SK-N-SH (cell line): ENCODE results near the gene ERRFI1. TPM values are rescaled to one million over a fixed set of nuclear protein-coding genes. Genes with fewer than 3 reads are reported as not detected.

Experiments used
- CTCF ChIA-PET: fragments of 300-600, 350-600 bp; formaldehyde crosslinking; extraction: SDS; loops from one replicate; lab custom pipeline; 2021; lab: Yijun Ruan, JAX
- POLR2A ChIA-PET: fragments of 350-600 bp; sonication (Branson Sonifier 250); formaldehyde crosslinking; extraction: SDS; loops from one replicate; lab custom pipeline; 2020; ENCODE audit warnings: antibody characterized with exemption, inconsistent platforms; lab: Yijun Ruan, JAX
- DNase-seq: peaks from one replicate; pipeline ENCODE4 v3.0.0; 2012
- H2AFZ ChIP-seq: fragments of 200-600 bp; sonication (generic); 2 replicates; pipeline ENCODE4 v1.8.1; 2016; ENCODE audit warnings: antibody characterized with exemption, mild to moderate bottlenecking, low read depth
- H3F3A ChIP-seq: fragments of 200-600 bp; sonication (generic); replicated peaks from 2 replicates; pipeline ENCODE3; 2016; ENCODE audit warnings: antibody characterized with exemption, mild to moderate bottlenecking; ENCODE audit not compliant: insufficient read depth
- H3K27ac ChIP-seq, 2 experiments: fragments of 200-500 bp in 1 of 2; fragments of 200-600 bp in 1 of 2; sonication (Bioruptor generic) in 1 of 2; sonication (generic), shearing (Covaris generic) in 1 of 2; 2 replicates each; pipeline versions ENCODE4 v1.5.1 to v1.6.1; 2014 to 2016; ENCODE audit warnings: low read depth in 2 of 2, inconsistent platforms in 1 of 2, low read length in 1 of 2, mild to moderate bottlenecking in 1 of 2, mixed read lengths in 1 of 2
- H3K27me3 ChIP-seq: fragments of 200-600 bp; sonication (generic), shearing (Covaris generic); 2 replicates; pipeline ENCODE4 v1.6.1; 2016; ENCODE audit warnings: mixed run types; ENCODE audit not compliant: insufficient read depth
- H3K36me3 ChIP-seq, 2 experiments: fragments of 200-500 bp in 1 of 2; fragments of 200-600 bp in 1 of 2; sonication (Bioruptor generic) in 1 of 2; sonication (generic) in 1 of 2; replicated peaks in 1 of 2; 2 replicates each; pipeline versions ENCODE3 to v1.5.1; 2014 to 2016; ENCODE audit warnings: low read length in 1 of 2, mild to moderate bottlenecking in 1 of 2; ENCODE audit not compliant: insufficient read depth in 2 of 2, control insufficient read depth in 1 of 2
- H3K4me1 ChIP-seq, 2 experiments: fragments of 200-500 bp in 1 of 2; fragments of 200-600 bp in 1 of 2; sonication (Bioruptor generic) in 1 of 2; sonication (generic), shearing (Covaris generic) in 1 of 2; 2 replicates each; pipeline versions ENCODE4 v1.5.1 to v1.6.1; 2014 to 2016; ENCODE audit warnings: low read depth in 1 of 2, low read length in 1 of 2, mixed run types in 1 of 2; ENCODE audit not compliant: insufficient read depth in 2 of 2, control insufficient read depth in 1 of 2
- H3K4me2 ChIP-seq: fragments of 200-600 bp; sonication (generic), shearing (Covaris generic); 2 replicates; pipeline ENCODE4 v1.6.1; 2017; ENCODE audit warnings: mixed run types
- H3K4me3 ChIP-seq, 2 experiments: fragments of 200-500 bp in 1 of 2; fragments of 200-600 bp in 1 of 2; sonication (Bioruptor generic) in 1 of 2; sonication (generic), shearing (Covaris generic) in 1 of 2; 2 replicates each; pipeline versions ENCODE4 v1.5.1 to v1.8.1; 2014 to 2016; ENCODE audit warnings: low read depth in 2 of 2, inconsistent platforms in 1 of 2, low read length in 1 of 2, mild to moderate bottlenecking in 1 of 2, mixed read lengths in 1 of 2, moderate library complexity in 1 of 2
- H3K79me2 ChIP-seq: fragments of 200-600 bp; sonication (generic); 2 replicates; pipeline ENCODE4 v1.8.1; 2017; ENCODE audit warnings: mild to moderate bottlenecking; ENCODE audit not compliant: insufficient read depth
- H3K9ac ChIP-seq: fragments of 200-600 bp; sonication (generic); 2 replicates; pipeline ENCODE4 v1.6.1; 2017; ENCODE audit warnings: mixed run types
- H3K9me2 ChIP-seq: fragments of 200-600 bp; sonication (generic); 2 replicates; pipeline ENCODE4 v1.6.1; 2017; ENCODE audit warnings: mixed run types
- H3K9me3 ChIP-seq: fragments of 200-600 bp; sonication (generic); 2 replicates; pipeline ENCODE4 v1.6.1; 2017; ENCODE audit warnings: mixed run types, mild to moderate bottlenecking, moderate library complexity
- H4K20me1 ChIP-seq: fragments of 200-600 bp; sonication (generic); 2 replicates; pipeline ENCODE4 v1.6.1; 2017; ENCODE audit warnings: mild to moderate bottlenecking, mixed run types; ENCODE audit not compliant: insufficient read depth
- CHD2 ChIP-seq: fragments of 150-350 bp; IDR thresholded peaks from 2 replicates; pipeline ENCODE4 v1.6.1; 2018; ENCODE audit warnings: low read length; ENCODE audit not compliant: partially characterized antibody
- ELF1 ChIP-seq: IDR thresholded peaks from 2 replicates; pipeline ENCODE4 v1.4.0; 2012
- EP300 ChIP-seq, 2 experiments: IDR thresholded peaks; 2 replicates each; pipeline versions ENCODE4 v1.4.0 to v1.6.1; 2012; ENCODE audit warnings: borderline replicate concordance in 1 of 2, low read depth in 1 of 2, low read length in 1 of 2
- FOSL2 ChIP-seq: IDR thresholded peaks from 2 replicates; pipeline ENCODE4 v1.4.0; 2012; ENCODE audit warnings: low read depth, mild to moderate bottlenecking, moderate library complexity, borderline replicate concordance
- GATA2 ChIP-seq: sonication (generic); formaldehyde crosslinking; IDR thresholded peaks from 2 replicates; pipeline ENCODE4 v1.5.0; 2020; ENCODE audit warnings: mild to moderate bottlenecking, missing genetic modification reagents
- JUND ChIP-seq: IDR thresholded peaks from 2 replicates; pipeline ENCODE4 v1.4.0; 2012
- MEF2A ChIP-seq: IDR thresholded peaks from 2 replicates; pipeline ENCODE4 v1.4.0; 2012; ENCODE audit warnings: low read depth, borderline replicate concordance
- NFIC ChIP-seq: IDR thresholded peaks from 2 replicates; pipeline ENCODE4 v1.4.0; 2012; ENCODE audit warnings: borderline replicate concordance
- NRF1 ChIP-seq: IDR thresholded peaks from 2 replicates; pipeline ENCODE4 v1.6.1; 2012; ENCODE audit warnings: low read depth, mild to moderate bottlenecking, low read length
- RAD21 ChIP-seq: IDR thresholded peaks from 2 replicates; pipeline ENCODE4 v1.6.1; 2012; ENCODE audit warnings: mild to moderate bottlenecking, low read length
- RFX5 ChIP-seq: IDR thresholded peaks from 2 replicates; pipeline ENCODE4 v1.6.1; 2012; ENCODE audit warnings: mild to moderate bottlenecking, improper control_type of control experiment, low read length
- SMC3 ChIP-seq: IDR thresholded peaks from 2 replicates; pipeline ENCODE4 v1.6.1; 2012; ENCODE audit warnings: low read depth, low read length, improper control_type of control experiment
- TAF1 ChIP-seq: IDR thresholded peaks from 2 replicates; pipeline ENCODE4 v1.6.1; 2012; ENCODE audit warnings: low read depth, mild to moderate bottlenecking, low read length, moderate library complexity, borderline replicate concordance
- TEAD4 ChIP-seq: IDR thresholded peaks from 2 replicates; pipeline ENCODE4 v1.4.0; 2012; ENCODE audit warnings: mild to moderate bottlenecking, borderline replicate concordance; ENCODE audit not compliant: insufficient read depth
- YY1 ChIP-seq: IDR thresholded peaks from 2 replicates; pipeline ENCODE4 v1.4.0; 2012; ENCODE audit warnings: low read depth, mild to moderate bottlenecking
- WGBS: methylation state at CpG from one replicate; pipeline ENCODE4 v1.1.6; 2017; ENCODE audit warnings: low lambda C conversion rate; 5-methylcytosine and 5-hydroxymethylcytosine counted together
- polyA plus RNA-seq, 3 experiments: library from polyadenylated mRNA; depleted of rRNA; stranded (reverse); fragments of >200 nt; gene quantifications; 2 replicates each; pipeline ENCODE4 v1.2.3, GENCODE V29; 2012
- TF ChIP-seq, protein P1 (sequence below): fragments of 200-600 bp; sonication (generic); IDR thresholded peaks from 2 replicates; pipeline ENCODE4 v1.6.1; 2017; ENCODE audit warnings: antibody characterized with exemption, mild to moderate bottlenecking, moderate library complexity
- TF ChIP-seq, protein P2 (sequence below): IDR thresholded peaks from 2 replicates; pipeline ENCODE4; 2012
- TF ChIP-seq, protein P3 (sequence below): IDR thresholded peaks from 2 replicates; pipeline ENCODE4 v1.6.1; 2012; ENCODE audit warnings: mild to moderate bottlenecking, low read depth, low read length, moderate library complexity
- TF ChIP-seq, protein P4 (sequence below): IDR thresholded peaks from 2 replicates; pipeline ENCODE4 v1.4.0; 2012; ENCODE audit warnings: low read depth, borderline replicate concordance

Gene ERRFI1
- polyA plus RNA-seq, 1 of the 3 experiments (the other 2 are of a cell fraction): 65.6 TPM

DNA sequence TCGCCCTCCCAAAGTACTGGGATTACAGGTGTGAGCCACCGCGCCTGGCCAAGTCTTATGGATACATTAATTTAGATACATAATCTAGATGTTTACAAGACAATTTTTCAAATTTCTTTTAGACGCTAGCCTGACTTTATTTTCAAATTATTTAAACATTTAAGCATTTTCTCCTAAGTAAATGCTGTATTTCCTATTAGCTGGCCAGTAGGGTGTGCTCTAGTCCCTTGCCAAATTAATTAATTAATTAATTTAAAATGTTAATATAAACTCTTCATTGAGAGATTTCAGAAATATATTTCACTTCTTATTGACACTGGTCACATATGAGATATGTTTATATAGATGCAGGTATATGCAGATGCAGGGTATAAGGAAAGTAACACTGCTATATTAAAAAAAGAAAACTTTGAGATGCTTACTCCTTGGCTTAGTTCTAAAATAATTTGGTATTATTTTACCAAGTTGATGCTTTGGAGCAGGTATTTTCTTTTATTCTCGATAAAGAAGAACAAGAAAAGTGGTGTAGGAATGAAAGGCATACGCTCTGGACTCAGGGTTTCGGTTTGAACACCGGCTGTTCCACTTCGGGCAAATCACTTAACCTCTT lies 5.2 kb upstream of the ERRFI1 start:
- Histone ChIP-seq H3K79me2 (peaks cover 4% of the 10 kb centered on the region; the same call in 1 of the 2 replicates), H3K9me3 (no peaks in the 10 kb centered on the region), H3F3A (peaks cover 34% of the 10 kb centered on the region), H4K20me1 (no peaks in the 10 kb centered on the region), H3K27ac (no peak overlapping the region), H3K4me1 (peaks cover 8 to 32% of the 10 kb centered on the region in 2 experiments; a peak in 3 of 4 replicates), H2AFZ (no peak overlapping the region), H3K4me3 (no peak overlapping the region), H3K36me3 (no peaks in the 10 kb centered on the region), H3K4me2 (no peak overlapping the region), H3K9ac (no peak overlapping the region), H3K9me2 (no peaks in the 10 kb centered on the region), H3K27me3 (no peaks in the 10 kb centered on the region)
- 82% methylated on average over 9 of the region's 9 CpGs for WGBS
- DNase-seq: peak; percentile 32
- TF ChIP-seq SMC3: peak; percentile 23; the same call in 1 of the 2 replicates
- TF ChIP-seq GATA2 (CRISPR knock-in tag): no peak
- TF ChIP-seq, protein P1, sequence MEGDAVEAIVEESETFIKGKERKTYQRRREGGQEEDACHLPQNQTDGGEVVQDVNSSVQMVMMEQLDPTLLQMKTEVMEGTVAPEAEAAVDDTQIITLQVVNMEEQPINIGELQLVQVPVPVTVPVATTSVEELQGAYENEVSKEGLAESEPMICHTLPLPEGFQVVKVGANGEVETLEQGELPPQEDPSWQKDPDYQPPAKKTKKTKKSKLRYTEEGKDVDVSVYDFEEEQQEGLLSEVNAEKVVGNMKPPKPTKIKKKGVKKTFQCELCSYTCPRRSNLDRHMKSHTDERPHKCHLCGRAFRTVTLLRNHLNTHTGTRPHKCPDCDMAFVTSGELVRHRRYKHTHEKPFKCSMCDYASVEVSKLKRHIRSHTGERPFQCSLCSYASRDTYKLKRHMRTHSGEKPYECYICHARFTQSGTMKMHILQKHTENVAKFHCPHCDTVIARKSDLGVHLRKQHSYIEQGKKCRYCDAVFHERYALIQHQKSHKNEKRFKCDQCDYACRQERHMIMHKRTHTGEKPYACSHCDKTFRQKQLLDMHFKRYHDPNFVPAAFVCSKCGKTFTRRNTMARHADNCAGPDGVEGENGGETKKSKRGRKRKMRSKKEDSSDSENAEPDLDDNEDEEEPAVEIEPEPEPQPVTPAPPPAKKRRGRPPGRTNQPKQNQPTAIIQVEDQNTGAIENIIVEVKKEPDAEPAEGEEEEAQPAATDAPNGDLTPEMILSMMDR: peak; percentile 70
- peak; percentile 66 for TF ChIP-seq RAD21
- POLR2A ChIA-PET: no interaction called here
- CTCF ChIA-PET: interaction anchor here (0.8 to 3.6 kb wide), 9 partner anchors 9 to 284 kb away, joined by 3 to 43 read pairs (median 5); no protein-coding TSS in a partner anchor

DNA sequence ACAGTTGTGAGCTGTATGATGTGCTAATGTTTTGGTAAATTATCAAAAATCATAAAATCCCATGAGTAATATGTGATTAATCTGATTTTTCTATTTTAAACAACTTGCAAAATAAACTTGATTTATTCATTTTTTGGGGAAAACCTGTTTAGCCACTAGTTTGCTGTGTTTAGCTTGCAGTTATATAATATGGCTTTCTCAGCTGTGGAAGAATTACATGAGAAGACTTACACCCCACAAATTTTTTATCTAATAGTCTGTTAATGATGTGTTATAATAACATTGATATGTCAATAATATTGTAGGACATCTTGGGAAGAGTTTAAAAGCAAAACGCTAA lies 2.4 kb upstream of the ERRFI1 start:
- Histone ChIP-seq H3F3A (peaks cover 34% of the 10 kb centered on the region), H3K36me3 (peaks cover 0 to 3% of the 10 kb centered on the region in 2 experiments), H3K9me2 (no peaks in the 10 kb centered on the region), H3K27me3 (no peaks in the 10 kb centered on the region), H3K4me1 (peaks cover 12 to 32% of the 10 kb centered on the region in 2 experiments), H4K20me1 (peaks cover 19% of the 10 kb centered on the region), H3K4me3 (no peak overlapping the region), H3K27ac (peak overlapping the region; percentile 29 to 89; a peak in 3 of 4 replicates), H3K4me2 (peak overlapping the region; percentile 92; the same call in 1 of the 2 replicates), H3K9me3 (no peaks in the 10 kb centered on the region), H3K79me2 (peaks cover 26% of the 10 kb centered on the region), H3K9ac (peak overlapping the region; percentile 92; the same call in 1 of the 2 replicates), H2AFZ (0 out of 2 replicates have a peak overlapping the region, but pooled peaks have one; percentile 46)
- ChIA-PET POLR2A (no interaction called here), CTCF (interaction anchor here (1.4 to 6.0 kb wide), 4 partner anchors 13 to 287 kb away, joined by 4 to 62 read pairs (median 8); no protein-coding TSS in a partner anchor)
- WGBS: 45% methylated on average over 1 of the region's 1 CpG
- no peak for DNase-seq
- TF ChIP-seq, protein P2, sequence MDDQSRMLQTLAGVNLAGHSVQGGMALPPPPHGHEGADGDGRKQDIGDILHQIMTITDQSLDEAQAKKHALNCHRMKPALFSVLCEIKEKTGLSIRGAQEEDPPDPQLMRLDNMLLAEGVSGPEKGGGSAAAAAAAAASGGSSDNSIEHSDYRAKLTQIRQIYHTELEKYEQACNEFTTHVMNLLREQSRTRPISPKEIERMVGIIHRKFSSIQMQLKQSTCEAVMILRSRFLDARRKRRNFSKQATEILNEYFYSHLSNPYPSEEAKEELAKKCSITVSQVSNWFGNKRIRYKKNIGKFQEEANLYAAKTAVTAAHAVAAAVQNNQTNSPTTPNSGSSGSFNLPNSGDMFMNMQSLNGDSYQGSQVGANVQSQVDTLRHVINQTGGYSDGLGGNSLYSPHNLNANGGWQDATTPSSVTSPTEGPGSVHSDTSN: no peak
- no peak for TF ChIP-seq JUND
- no peak for TF ChIP-seq TEAD4
- TF ChIP-seq FOSL2: no peak
- TF ChIP-seq, protein P3, sequence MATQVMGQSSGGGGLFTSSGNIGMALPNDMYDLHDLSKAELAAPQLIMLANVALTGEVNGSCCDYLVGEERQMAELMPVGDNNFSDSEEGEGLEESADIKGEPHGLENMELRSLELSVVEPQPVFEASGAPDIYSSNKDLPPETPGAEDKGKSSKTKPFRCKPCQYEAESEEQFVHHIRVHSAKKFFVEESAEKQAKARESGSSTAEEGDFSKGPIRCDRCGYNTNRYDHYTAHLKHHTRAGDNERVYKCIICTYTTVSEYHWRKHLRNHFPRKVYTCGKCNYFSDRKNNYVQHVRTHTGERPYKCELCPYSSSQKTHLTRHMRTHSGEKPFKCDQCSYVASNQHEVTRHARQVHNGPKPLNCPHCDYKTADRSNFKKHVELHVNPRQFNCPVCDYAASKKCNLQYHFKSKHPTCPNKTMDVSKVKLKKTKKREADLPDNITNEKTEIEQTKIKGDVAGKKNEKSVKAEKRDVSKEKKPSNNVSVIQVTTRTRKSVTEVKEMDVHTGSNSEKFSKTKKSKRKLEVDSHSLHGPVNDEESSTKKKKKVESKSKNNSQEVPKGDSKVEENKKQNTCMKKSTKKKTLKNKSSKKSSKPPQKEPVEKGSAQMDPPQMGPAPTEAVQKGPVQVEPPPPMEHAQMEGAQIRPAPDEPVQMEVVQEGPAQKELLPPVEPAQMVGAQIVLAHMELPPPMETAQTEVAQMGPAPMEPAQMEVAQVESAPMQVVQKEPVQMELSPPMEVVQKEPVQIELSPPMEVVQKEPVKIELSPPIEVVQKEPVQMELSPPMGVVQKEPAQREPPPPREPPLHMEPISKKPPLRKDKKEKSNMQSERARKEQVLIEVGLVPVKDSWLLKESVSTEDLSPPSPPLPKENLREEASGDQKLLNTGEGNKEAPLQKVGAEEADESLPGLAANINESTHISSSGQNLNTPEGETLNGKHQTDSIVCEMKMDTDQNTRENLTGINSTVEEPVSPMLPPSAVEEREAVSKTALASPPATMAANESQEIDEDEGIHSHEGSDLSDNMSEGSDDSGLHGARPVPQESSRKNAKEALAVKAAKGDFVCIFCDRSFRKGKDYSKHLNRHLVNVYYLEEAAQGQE: no peak
- TF ChIP-seq RFX5: no peak
- no peak for TF ChIP-seq EP300 (IDR thresholded peaks at IDR 0.05; ENCODE audit: borderline replicate concordance in 1 of 2, low read depth in 1 of 2, low read length in 1 of 2)
- TF ChIP-seq NFIC: no peak
- TF ChIP-seq MEF2A: no peak
- no peak for TF ChIP-seq YY1
- TF ChIP-seq CHD2: no peak
- no peak for TF ChIP-seq TAF1
- TF ChIP-seq, protein P4, sequence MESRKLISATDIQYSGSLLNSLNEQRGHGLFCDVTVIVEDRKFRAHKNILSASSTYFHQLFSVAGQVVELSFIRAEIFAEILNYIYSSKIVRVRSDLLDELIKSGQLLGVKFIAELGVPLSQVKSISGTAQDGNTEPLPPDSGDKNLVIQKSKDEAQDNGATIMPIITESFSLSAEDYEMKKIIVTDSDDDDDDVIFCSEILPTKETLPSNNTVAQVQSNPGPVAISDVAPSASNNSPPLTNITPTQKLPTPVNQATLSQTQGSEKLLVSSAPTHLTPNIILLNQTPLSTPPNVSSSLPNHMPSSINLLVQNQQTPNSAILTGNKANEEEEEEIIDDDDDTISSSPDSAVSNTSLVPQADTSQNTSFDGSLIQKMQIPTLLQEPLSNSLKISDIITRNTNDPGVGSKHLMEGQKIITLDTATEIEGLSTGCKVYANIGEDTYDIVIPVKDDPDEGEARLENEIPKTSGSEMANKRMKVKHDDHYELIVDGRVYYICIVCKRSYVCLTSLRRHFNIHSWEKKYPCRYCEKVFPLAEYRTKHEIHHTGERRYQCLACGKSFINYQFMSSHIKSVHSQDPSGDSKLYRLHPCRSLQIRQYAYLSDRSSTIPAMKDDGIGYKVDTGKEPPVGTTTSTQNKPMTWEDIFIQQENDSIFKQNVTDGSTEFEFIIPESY: no peak
- no peak for TF ChIP-seq NRF1
- TF ChIP-seq ELF1: no peak
